Ishikawa (cell line): Measurements from ENCODE around the gene KRTAP5-10.
"Not testable (repeated sequence)": the region's sequence is repeated elsewhere in the genome, so short reads cannot be mapped to it uniquely, and the experiment has no call there.

ENCODE experiments used
- CEBPB ChIP-seq: IDR thresholded peaks from 2 replicates; pipeline ENCODE4 v1.6.1; 2012
- CREB1 ChIP-seq: IDR thresholded peaks from 2 replicates; pipeline ENCODE4 v1.6.1; 2012; ENCODE audit warnings: low read depth
- EGR1 ChIP-seq: IDR thresholded peaks from 2 replicates; pipeline ENCODE4 v1.6.1; 2012
- EP300 ChIP-seq: IDR thresholded peaks from 2 replicates; pipeline ENCODE4 v1.6.1; 2012; ENCODE audit warnings: borderline replicate concordance
- FOXM1 ChIP-seq: IDR thresholded peaks from 2 replicates; pipeline ENCODE4 v1.6.1; 2012; ENCODE audit warnings: low read depth, borderline replicate concordance
- RAD21 ChIP-seq: IDR thresholded peaks from 2 replicates; pipeline ENCODE4 v1.6.1; 2012; ENCODE audit warnings: low read depth
- TAF1 ChIP-seq: IDR thresholded peaks from 2 replicates; pipeline ENCODE4 v1.6.1; 2012; ENCODE audit warnings: low read depth, mild to moderate bottlenecking
- TCF12 ChIP-seq: IDR thresholded peaks from 2 replicates; pipeline ENCODE4 v1.6.1; 2012; ENCODE audit warnings: low read depth
- TEAD4 ChIP-seq: IDR thresholded peaks from 2 replicates; pipeline ENCODE4 v1.6.1; 2012
- YY1 ChIP-seq: IDR thresholded peaks from 2 replicates; pipeline ENCODE4 v1.6.1; 2012; ENCODE audit warnings: low read depth
- ZBTB7A ChIP-seq: IDR thresholded peaks from 2 replicates; pipeline ENCODE4 v1.6.1; 2012; ENCODE audit warnings: low read depth
- TF ChIP-seq, protein P1 (sequence below): IDR thresholded peaks from 2 replicates; pipeline ENCODE4 v1.6.1; 2012
- TF ChIP-seq, protein P2 (sequence below): IDR thresholded peaks from 2 replicates; pipeline ENCODE4 v1.6.1; 2012; ENCODE audit warnings: low read depth, mild to moderate bottlenecking
- TF ChIP-seq, protein P3 (sequence below): IDR thresholded peaks from 2 replicates; pipeline ENCODE4 v1.6.1; 2012

KRTAP5-10 gene

DNA sequence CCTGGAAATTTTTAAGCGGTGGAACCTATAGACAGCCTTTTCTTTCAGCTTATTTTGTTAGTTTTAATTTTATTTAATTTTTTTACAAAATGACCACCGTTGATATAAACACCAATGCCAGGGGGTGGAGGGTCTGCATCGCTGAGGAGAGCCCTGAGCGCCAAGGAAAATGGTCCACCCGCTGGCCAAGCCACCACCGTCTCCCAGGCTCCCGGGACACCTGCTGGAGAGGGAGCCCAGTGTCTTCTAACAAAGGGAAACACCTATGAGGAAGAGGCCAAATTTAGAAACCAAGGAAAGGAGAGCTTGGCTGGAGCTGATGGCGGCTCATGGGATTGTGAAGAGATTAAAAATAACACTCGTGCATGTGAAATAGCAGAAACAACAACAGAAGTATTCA lies 27.8 kb upstream of the KRTAP5-10 start:
- no peak for TF ChIP-seq YY1
- TF ChIP-seq TAF1: no peak
- no peak for TF ChIP-seq EGR1
- no peak for TF ChIP-seq CREB1
- TF ChIP-seq CEBPB: no peak
- TF ChIP-seq, protein P1, sequence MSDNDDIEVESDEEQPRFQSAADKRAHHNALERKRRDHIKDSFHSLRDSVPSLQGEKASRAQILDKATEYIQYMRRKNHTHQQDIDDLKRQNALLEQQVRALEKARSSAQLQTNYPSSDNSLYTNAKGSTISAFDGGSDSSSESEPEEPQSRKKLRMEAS: no peak

DNA sequence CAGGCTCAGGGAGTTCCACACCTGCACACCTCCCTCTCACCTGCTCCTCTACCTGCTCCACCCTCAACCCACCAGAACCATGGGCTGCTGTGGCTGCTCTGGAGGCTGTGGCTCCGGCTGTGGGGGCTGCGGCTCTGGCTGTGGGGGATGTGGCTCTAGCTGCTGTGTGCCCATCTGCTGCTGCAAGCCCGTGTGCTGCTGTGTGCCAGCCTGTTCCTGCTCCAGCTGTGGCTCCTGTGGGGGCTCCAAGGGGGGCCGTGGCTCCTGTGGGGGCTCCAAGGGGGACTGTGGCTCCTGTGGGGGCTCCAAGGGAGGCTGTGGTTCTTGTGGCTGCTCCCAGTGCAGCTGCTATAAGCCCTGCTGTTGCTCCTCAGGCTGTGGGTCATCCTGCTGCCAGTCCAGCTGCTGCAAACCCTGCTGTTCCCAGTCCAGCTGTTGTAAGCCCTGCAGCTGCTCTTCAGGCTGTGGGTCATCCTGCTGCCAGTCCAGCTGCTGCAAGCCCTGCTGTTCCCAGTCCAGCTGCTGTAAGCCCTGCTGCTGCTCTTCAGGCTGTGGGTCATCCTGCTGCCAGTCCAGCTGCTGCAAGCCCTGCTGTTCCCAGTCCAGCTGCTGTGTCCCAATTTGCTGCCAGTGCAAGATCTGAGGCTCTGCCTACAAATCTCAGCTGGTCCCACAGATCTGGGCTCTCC lies 27.2 kb upstream of the KRTAP5-10 start, which contains the start of gene KRTAP5-8:
TSS of gene KRTAP5-8 (plus strand) at position 49 of the 689 bp plus-strand sequence. CDS start at position 80, 31 bp downstream.
- not testable (repeated sequence) for TF ChIP-seq CREB1, TCF12
- TF ChIP-seq, protein P2, sequence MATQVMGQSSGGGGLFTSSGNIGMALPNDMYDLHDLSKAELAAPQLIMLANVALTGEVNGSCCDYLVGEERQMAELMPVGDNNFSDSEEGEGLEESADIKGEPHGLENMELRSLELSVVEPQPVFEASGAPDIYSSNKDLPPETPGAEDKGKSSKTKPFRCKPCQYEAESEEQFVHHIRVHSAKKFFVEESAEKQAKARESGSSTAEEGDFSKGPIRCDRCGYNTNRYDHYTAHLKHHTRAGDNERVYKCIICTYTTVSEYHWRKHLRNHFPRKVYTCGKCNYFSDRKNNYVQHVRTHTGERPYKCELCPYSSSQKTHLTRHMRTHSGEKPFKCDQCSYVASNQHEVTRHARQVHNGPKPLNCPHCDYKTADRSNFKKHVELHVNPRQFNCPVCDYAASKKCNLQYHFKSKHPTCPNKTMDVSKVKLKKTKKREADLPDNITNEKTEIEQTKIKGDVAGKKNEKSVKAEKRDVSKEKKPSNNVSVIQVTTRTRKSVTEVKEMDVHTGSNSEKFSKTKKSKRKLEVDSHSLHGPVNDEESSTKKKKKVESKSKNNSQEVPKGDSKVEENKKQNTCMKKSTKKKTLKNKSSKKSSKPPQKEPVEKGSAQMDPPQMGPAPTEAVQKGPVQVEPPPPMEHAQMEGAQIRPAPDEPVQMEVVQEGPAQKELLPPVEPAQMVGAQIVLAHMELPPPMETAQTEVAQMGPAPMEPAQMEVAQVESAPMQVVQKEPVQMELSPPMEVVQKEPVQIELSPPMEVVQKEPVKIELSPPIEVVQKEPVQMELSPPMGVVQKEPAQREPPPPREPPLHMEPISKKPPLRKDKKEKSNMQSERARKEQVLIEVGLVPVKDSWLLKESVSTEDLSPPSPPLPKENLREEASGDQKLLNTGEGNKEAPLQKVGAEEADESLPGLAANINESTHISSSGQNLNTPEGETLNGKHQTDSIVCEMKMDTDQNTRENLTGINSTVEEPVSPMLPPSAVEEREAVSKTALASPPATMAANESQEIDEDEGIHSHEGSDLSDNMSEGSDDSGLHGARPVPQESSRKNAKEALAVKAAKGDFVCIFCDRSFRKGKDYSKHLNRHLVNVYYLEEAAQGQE: not testable (repeated sequence)

DNA sequence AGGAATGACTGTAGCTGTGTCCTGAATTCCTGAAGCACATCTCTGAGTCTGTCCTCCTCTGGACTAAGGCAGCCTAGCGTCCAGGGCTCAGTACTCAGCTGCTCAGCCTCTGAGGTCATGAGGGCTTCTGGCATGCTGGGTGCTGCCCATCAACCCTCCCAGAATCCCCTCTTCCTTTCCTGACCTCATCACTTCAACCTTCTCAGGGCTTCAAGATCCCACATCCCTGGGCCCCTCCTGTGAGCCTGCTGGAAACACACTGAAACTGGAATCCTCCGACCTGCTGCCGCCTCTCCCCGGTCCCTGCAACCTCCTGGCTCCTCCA lies 26.7 kb upstream of the KRTAP5-10 start:
- TF ChIP-seq, protein P2: no peak
- TF ChIP-seq ZBTB7A: no peak

DNA sequence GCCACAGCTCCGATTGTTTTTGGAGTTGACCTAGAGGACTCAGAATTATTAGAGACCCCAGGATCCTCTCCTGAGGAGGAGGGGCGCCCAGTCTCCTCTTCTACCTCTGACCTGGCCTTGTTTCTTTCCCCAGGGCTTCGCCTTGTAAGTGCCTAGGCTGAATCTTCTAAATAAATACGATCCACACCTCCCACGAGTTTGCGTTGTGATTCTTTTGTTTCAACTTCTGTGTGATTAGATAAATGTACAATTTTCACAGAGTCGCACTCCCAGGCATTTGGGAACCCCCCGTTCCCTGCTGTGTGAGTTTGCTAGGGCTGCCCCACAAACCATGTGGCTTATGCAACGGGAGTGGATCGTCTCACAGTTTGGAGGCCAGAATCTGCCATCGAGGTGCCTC lies 26.3 kb upstream of the KRTAP5-10 start:
- TF ChIP-seq, protein P3, sequence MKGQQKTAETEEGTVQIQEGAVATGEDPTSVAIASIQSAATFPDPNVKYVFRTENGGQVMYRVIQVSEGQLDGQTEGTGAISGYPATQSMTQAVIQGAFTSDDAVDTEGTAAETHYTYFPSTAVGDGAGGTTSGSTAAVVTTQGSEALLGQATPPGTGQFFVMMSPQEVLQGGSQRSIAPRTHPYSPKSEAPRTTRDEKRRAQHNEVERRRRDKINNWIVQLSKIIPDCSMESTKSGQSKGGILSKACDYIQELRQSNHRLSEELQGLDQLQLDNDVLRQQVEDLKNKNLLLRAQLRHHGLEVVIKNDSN: no peak
- no peak for TF ChIP-seq CEBPB

DNA sequence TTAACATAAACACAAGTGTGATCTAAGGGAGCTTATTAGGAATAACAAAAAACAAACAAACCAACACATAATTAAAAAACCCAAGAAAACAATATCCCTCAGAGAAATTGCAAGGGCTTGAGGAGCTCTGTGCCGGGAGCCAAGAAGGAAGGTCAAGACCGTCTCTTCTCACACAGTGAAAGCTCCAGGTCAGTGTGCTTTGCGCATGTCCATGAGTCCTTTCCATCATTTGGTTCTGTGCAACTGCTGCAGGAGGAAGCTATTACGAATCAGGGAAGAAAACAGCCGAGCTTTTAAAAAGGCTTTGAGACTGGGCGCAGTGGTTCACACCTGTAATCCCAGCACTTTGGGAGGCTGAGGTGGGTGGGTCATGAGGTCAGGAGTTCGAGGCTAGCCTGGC lies 23.0 kb upstream of the KRTAP5-10 start:
- no peak for TF ChIP-seq FOXM1
- TF ChIP-seq, protein P1: no peak
- no peak for TF ChIP-seq EP300
- no peak for TF ChIP-seq CREB1
- TF ChIP-seq, protein P2: no peak
- no peak for TF ChIP-seq RAD21
- TF ChIP-seq EGR1: no peak
- TF ChIP-seq, protein P3: no peak
- TF ChIP-seq YY1: no peak
- TF ChIP-seq ZBTB7A: no peak
- TF ChIP-seq CEBPB: no peak
- TF ChIP-seq TEAD4: no peak
